Rectal smooth muscle tissue (tissue), 1 donor: ENCODE results near the gene EPC2.
"Not testable (repeated sequence)": the region's sequence is repeated elsewhere in the genome, so short reads cannot be mapped to it uniquely, and the experiment has no call there.

Source experiments
- H3K27ac ChIP-seq: one replicate; pipeline ENCODE4 v1.7.0; 2013; ENCODE audit warnings: low read depth, low read length, inconsistent platforms
- H3K27me3 ChIP-seq: one replicate; pipeline ENCODE4 v1.7.0; 2013; ENCODE audit warnings: low read length; ENCODE audit not compliant: control insufficient read depth, insufficient read depth
- H3K36me3 ChIP-seq: one replicate; pipeline ENCODE4 v1.7.0; 2013; ENCODE audit warnings: low read length; ENCODE audit not compliant: control insufficient read depth, insufficient read depth
- H3K4me1 ChIP-seq: one replicate; pipeline ENCODE4 v1.7.0; 2013; ENCODE audit warnings: low read length; ENCODE audit not compliant: control insufficient read depth, insufficient read depth
- H3K4me3 ChIP-seq: one replicate; pipeline ENCODE4 v1.7.0; 2013; ENCODE audit warnings: low read length
- H3K9ac ChIP-seq: one replicate; pipeline ENCODE4 v1.7.0; 2013; ENCODE audit warnings: low read length

Gene EPC2

DNA sequence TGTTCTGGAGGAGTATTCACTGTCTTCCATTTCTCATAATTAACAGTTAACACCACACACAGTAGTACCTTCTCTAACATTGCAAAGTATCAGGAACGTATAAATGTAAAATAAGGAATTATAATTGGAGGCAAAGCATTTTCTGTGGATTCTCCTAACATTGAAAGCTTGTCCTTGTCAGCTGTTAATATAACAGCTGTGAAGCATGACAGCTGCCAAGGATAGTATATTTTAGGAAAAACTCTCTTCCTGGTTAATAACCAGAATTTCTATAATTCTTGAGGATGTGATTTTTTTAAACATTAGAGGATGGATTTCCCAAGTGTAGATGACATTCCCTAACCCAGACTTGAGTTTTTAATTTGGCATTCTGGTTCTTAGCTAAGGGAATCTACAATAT lies 110.3 kb downstream of the EPC2 start:
- H3K4me3 ChIP-seq: no peak overlapping the region
- no peaks in the 10 kb centered on the region for H3K4me1 ChIP-seq
- no peaks in the 10 kb centered on the region for H3K27me3 ChIP-seq
- H3K27ac ChIP-seq: no peak overlapping the region
- H3K36me3 ChIP-seq: no peaks in the 10 kb centered on the region
- no peak overlapping the region for H3K9ac ChIP-seq

DNA sequence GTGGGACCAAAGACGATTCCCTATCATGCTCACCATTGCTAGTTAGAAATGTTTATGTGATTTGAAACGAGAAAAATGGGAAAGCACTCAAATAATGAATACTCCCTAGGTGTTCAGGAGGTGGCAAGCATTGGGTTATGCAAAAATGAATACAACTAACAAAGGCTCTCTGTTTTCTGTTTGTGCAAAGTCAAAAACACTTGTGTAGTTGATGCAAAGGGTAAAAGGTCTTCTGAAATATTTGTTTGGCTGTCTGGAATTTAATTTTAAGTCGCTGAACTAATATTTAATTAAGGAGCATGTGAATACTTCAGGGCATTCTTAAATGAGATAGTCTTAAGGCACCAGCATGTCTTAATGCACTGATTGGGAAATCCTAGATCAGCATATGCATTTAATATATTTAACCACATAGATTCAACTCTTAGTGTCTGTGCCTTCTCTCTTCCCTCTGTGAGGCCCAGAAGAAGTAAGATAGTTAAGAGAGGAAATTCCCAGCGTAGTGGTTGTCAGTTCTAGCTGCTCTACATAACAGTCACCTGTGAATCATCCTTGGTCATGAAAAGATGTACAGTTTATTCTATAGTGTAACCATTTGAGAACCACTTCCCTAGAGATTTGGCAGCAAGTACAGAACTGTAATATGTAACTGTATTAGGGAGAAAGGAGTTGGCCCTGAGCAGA lies 111.9 kb downstream of the EPC2 start:
- Histone ChIP-seq H3K27ac (no peak overlapping the region), H3K9ac (no peak overlapping the region), H3K36me3 (no peaks in the 10 kb centered on the region), H3K27me3 (no peaks in the 10 kb centered on the region), H3K4me3 (no peak overlapping the region), H3K4me1 (no peaks in the 10 kb centered on the region)

DNA sequence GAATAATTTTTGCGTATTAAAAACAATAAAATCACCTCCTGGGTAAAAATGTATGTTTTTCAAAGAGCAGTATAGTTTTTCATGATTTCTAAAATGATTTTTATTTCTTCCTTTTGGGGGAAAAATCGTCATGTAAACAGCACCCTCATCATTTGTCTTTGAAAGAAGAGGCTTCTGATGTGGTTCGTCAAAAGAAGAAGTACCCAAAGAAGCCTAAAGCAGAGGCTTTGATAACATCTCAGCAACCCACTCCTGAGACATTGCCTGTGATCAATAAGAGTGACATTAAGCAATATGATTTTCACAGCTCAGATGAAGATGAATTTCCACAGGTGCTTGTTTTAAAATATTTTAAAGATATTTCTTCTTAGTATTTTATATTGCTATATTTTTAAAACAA lies 120.3 kb downstream of the EPC2 start:
- H3K9ac ChIP-seq: no peak overlapping the region
- no peak overlapping the region for H3K4me3 ChIP-seq
- H3K4me1 ChIP-seq: no peaks in the 10 kb centered on the region

DNA sequence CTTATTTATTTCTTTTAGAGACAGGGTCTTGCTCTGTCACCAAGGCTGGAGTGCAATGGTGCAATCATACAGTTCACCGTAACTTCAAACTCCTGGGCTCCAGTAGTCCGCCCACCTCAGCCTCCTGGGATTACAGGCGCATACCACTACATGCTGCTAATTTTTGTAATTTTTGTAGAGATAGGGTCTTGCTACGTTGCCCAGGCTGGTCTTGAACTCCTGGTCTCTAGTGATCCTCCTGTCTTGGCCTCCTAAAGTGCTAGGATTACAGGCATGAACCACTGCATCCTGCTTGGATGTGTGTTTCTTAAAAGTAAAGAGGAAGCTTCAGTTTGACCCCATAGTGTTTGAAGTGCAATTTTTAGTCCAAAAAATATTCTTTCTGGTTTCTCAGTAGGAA lies 125.5 kb downstream of the EPC2 start:
- no peaks in the 10 kb centered on the region for H3K4me1 ChIP-seq
- H3K9ac ChIP-seq: no peak overlapping the region
- H3K27ac ChIP-seq: no peak overlapping the region
- H3K4me3 ChIP-seq: no peak overlapping the region
- H3K27me3 ChIP-seq: no peaks in the 10 kb centered on the region
- peaks cover 13% of the 10 kb centered on the region for H3K36me3 ChIP-seq

More for the DNA sequence above, 120.3 kb downstream of the EPC2 start:
- H3K27me3 ChIP-seq: no peaks in the 10 kb centered on the region
- H3K27ac ChIP-seq: no peak overlapping the region
- H3K36me3 ChIP-seq: peaks cover 1% of the 10 kb centered on the region

DNA sequence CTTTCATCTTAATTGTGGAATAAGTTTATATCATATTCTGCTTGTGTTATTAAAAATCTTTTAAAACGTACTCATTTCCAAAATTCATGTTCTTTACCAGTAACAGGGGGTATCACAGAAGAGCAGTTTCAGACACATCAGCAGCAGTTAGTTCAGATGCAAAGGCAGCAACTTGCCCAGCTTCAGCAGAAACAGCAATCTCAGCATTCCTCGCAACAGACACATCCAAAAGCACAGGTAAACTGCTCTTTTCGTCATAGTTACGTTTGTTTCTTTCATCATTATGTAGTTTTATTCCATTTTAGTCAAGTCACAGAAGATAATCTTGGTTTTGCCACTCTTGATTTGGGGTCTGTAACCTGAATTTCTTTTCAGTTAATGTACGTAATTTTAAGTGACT lies 137.0 kb downstream of the EPC2 start:
- Histone ChIP-seq H3K4me1 (no peaks in the 10 kb centered on the region), H3K36me3 (peaks cover 7% of the 10 kb centered on the region), H3K9ac (no peak overlapping the region), H3K27ac (no peak overlapping the region), H3K27me3 (no peaks in the 10 kb centered on the region), H3K4me3 (no peak overlapping the region)

DNA sequence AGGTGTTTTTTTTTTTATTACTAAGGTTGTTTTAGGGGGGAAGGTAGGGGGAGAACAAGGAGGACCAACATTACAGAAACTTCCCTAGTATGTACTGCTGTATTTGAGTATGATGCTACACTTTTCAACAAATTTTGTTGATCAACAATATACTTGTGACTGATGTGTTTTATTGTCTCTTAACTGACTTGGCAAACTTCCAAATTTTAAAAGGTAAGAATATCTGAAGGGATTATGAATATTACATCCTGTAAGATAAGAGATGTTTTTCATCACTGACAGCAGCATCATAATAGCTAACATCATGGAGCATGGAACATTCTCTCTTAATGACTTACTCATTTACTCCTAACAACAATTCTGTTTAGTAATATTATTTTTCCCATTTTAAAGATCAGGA lies 144.5 kb downstream of the EPC2 start:
- Histone ChIP-seq H3K27me3 (no peaks in the 10 kb centered on the region), H3K27ac (no peak overlapping the region), H3K4me3 (no peak overlapping the region), H3K36me3 (peaks cover 5% of the 10 kb centered on the region), H3K9ac (no peak overlapping the region), H3K4me1 (no peaks in the 10 kb centered on the region)

DNA sequence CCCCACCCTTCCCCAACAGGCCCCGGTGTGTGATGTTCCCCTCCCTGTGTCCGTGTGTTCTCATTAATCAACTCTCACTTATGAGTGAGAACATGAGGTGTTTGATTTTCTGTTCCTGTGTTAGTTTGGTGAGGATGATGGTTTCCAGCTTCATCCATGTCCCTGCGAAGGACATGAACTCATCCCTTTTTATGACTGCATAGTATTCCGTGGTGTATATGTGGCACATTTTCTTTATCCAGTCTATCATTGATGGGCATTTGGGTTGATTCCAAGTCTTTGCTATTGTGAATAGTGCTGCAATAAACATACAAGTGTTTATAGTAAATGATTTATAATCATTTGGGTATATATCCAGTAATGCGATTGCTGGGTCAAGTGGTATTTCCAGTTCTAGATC lies 145.6 kb downstream of the EPC2 start:
- H3K27me3 ChIP-seq, H3K27ac ChIP-seq, H3K4me3 ChIP-seq, H3K4me1 ChIP-seq, H3K36me3 ChIP-seq, H3K9ac ChIP-seq: not testable (repeated sequence)

DNA sequence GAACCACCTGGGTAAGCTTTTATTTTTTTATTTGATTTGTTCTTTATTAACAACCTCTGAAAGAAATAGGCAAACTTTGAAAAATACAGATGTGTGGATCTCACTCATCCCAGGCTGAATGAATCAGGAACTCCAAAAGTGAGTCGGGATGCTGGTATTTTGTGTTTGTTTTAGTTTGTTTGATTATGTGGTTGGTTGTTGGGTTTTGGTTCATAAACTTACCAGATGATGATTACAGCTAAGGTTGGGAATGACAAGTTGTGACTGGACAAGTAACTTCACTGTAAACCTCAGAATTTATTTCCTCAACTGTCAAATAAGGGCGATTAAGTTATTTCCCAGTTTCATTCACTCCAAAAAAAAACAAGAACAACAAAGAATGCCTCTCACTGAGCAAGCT lies 150.0 kb downstream of the EPC2 start:
- no peak overlapping the region for H3K9ac ChIP-seq
- H3K36me3 ChIP-seq: no peaks in the 10 kb centered on the region
- no peak overlapping the region for H3K4me3 ChIP-seq
- H3K27me3 ChIP-seq: no peaks in the 10 kb centered on the region
- H3K27ac ChIP-seq: no peak overlapping the region
- no peaks in the 10 kb centered on the region for H3K4me1 ChIP-seq

DNA sequence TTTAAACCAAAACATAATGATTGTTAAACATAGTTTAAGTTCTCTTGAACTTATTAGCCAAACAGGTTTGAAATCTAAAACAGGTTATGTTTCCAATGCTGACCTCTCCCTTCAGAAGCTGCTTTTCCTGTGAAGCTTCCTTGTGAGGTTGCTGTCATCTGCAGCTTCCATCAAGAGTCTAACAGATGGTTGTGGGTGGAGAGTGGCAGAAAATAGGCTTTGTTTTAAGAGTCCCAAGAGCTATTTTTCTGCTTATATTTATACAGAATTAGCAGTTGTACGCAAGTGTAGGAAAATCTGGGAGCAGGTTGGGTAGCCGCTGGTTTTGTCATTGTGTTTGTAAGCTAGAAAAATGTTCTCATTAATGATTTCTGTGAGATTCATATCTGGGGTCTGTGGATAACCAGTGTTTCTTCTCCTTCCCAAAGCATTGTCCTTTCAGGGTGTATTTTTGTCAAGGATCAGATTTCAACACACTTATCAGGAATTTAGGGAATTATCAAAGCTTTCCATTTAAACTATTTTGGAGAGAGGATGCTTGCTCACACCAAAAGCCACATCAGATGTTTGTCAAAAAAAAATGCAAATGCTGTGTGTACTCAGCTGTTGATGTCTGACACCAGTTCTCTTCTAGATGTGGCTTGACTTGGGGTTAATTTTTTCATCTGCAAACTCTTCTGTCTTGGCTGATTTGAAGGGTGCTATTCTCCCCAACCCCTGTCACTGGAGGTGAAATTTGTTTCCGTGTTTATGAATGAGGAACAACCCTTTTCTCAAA lies 152.4 kb downstream of the EPC2 start:
- Histone ChIP-seq H3K9ac (no peak overlapping the region), H3K36me3 (no peaks in the 10 kb centered on the region), H3K27me3 (no peaks in the 10 kb centered on the region), H3K4me1 (no peaks in the 10 kb centered on the region), H3K27ac (no peak overlapping the region), H3K4me3 (no peak overlapping the region)

DNA sequence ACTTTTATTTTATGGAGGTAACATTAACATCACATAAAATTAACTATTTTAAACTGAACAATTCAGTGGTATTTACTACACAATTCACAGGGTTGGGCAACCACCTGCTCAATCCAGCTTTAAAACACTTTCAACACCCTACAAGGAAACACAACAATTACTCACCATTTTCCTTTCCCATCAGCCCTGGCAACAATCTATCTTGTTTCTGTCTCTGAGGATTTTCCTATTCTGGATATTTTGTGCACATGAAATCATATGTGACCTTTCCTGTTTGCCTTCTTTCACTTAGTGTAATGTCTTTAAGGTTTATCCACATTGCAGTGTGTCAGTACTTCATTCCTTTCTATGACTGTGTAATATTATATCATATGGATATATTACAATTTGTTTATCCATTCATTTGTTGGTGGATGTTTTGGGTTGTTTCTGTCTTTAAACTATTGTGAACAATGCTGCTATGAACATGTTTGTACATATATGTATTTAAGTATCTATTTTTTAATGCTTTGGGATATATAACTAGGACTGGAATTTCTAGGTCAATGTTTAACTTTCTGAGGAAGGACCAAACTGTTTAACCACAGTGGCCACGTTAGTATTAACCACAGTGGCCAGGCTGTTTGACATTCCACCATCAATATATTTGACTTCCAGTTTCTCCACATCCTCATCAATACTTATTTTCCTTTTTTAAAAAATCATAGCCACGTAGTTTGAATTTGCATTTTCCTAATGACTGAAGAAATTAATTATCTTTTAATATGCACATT lies 158.1 kb downstream of the EPC2 start:
- no peak overlapping the region for H3K4me3 ChIP-seq
- no peaks in the 10 kb centered on the region for H3K27me3 ChIP-seq
- no peak overlapping the region for H3K9ac ChIP-seq
- H3K36me3 ChIP-seq: no peaks in the 10 kb centered on the region
- no peak overlapping the region for H3K27ac ChIP-seq
- H3K4me1 ChIP-seq: no peaks in the 10 kb centered on the region

DNA sequence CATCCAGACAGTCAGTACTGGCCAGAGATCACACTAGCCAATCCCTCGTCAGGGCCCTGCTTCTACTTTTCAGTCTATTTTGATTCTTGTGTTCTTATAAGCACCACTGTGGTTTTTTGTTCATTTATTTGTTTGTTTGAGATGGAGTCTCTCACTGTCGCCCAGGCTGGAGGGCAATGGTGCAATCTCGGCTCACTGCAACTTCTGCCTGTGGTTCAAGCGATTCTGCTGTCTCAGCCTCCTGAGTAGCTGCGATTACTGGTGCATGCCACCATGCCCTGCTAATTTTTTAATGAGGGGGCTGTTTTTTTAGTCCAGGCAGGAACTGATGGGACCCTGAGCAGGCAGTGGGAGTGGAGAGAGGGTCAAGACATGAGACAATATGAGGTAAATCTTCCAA lies 165.5 kb downstream of the EPC2 start:
- Histone ChIP-seq H3K36me3 (no peaks in the 10 kb centered on the region), H3K4me3 (no peak overlapping the region), H3K27me3 (no peaks in the 10 kb centered on the region), H3K27ac (no peak overlapping the region), H3K4me1 (peaks cover 6% of the 10 kb centered on the region), H3K9ac (no peak overlapping the region)

DNA sequence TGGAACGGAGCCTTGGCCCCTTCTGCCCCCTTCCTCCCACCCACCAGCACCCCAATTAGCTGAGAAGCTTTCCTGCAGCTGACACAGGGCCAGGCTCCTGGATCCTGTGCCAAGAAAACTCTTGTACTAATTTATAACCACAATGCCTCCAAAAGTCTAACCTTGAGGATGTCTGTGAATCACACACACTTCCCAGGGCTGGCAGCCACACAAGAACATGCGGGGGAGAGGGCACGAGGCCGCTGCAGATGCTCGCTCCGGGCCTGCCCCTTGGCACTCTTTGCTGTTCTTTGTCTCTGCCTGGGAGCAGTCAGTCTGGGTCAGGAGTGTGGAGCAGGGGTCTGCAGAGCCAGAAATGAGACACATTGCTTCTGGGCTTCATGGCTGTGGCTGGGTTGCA lies 167.8 kb downstream of the EPC2 start:
- H3K9ac ChIP-seq: no peak overlapping the region
- no peaks in the 10 kb centered on the region for H3K27me3 ChIP-seq
- no peak overlapping the region for H3K4me3 ChIP-seq
- peaks cover 6% of the 10 kb centered on the region for H3K4me1 ChIP-seq
- H3K27ac ChIP-seq: no peak overlapping the region
- H3K36me3 ChIP-seq: no peaks in the 10 kb centered on the region
